H54 (cell line): ENCODE data around the gene KCNK3.

Source experiments
- DNase-seq: peaks from one replicate; pipeline ENCODE4 v3.0.0; 2011; ENCODE audit warnings: low spot score, mixed read lengths; ENCODE audit not compliant: insufficient read length
- FAIRE-seq: peaks from 3 replicates; lab custom pipeline; 2011; peaks lifted over from hg19 to GRCh38; lab: Jason Lieb, UNC
- POLR2A ChIP-seq: IDR thresholded peaks from 2 replicates; pipeline ENCODE4 v1.6.1; 2011; ENCODE audit warnings: low read depth, mild to moderate bottlenecking, low read length

KCNK3 gene

DNA sequence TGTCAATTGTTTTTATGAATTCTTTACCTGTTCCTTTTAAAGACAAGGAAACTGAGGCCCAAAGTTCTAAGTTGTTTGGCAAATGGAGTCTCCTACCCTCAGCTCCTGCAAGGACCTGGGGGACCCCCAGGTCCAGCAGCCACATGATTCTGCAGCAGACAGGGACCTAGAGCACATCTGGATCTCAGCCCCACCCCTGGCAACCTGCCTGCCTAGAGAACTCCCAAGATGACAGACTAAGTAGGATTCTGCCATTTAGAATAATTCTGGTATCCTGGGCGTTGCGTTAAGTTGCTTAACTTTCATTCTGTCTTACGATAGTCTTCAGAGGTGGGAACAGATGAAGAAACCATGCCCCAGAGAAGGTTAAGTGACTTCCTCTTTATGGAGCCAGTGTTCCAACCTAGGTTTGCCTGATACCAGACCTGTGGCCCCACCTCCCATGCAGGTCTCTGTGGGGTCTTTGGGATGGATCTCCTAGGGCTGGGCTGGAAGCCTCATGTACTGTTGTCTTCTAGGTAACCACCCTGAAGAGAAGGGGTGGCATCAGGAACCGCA is 87.8 kb downstream of the KCNK3 start:
- no peak for FAIRE-seq

More for the DNA sequence above, 87.8 kb downstream of the KCNK3 start:
- no peak for DNase-seq
- TF ChIP-seq POLR2A, result no peak
